Uterus (tissue), 2 donors: ENCODE results near the gene TGIF2.

Source experiments
- POLR2A ChIP-seq, 2 donors: fragments of 450-650 bp; IDR thresholded peaks; one replicate each; pipeline ENCODE4 v1.6.1; 2016; ENCODE audit warnings: antibody characterized with exemption in 2 of 2, mild to moderate bottlenecking in 1 of 2, moderate library complexity in 1 of 2
- TF ChIP-seq, protein P1 (sequence below), 4 experiments: fragments of 200-600 bp in 2 of 4; fragments of 450-650 bp in 2 of 4; sonication (generic) in 2 of 4; IDR thresholded peaks; one replicate each; pipeline ENCODE4 v1.5.1; 2016 to 2019; ENCODE audit warnings: antibody characterized with exemption in 4 of 4, mild to moderate bottlenecking in 2 of 4, moderate library complexity in 1 of 4

DNA sequence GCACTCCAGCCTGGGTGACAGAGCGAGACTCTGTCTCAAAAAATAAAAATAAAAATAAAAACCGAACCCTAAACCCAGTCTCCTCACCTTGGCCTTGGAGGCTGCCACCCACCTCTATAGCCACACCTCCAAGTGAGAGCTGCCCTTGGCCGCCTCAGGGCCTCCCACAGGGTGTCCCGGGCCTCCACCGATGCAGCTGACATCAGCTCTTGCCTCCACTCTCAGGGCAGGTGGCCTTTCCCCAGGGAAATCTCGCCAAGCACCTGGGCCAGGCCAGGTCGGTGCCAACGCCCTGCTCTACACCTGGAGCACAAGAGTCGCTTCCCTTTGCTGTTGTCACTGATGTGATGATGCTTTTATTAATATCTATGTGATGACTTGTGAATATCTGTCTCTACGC lies 41.0 kb upstream of the TGIF2 start:
- TF ChIP-seq, protein P1, sequence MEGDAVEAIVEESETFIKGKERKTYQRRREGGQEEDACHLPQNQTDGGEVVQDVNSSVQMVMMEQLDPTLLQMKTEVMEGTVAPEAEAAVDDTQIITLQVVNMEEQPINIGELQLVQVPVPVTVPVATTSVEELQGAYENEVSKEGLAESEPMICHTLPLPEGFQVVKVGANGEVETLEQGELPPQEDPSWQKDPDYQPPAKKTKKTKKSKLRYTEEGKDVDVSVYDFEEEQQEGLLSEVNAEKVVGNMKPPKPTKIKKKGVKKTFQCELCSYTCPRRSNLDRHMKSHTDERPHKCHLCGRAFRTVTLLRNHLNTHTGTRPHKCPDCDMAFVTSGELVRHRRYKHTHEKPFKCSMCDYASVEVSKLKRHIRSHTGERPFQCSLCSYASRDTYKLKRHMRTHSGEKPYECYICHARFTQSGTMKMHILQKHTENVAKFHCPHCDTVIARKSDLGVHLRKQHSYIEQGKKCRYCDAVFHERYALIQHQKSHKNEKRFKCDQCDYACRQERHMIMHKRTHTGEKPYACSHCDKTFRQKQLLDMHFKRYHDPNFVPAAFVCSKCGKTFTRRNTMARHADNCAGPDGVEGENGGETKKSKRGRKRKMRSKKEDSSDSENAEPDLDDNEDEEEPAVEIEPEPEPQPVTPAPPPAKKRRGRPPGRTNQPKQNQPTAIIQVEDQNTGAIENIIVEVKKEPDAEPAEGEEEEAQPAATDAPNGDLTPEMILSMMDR (IDR thresholded peaks at IDR 0.05), result no peak
- no peak for TF ChIP-seq POLR2A (IDR thresholded peaks at IDR 0.05)
